Measurements from ENCODE around the gene HS2ST1.

DNA sequence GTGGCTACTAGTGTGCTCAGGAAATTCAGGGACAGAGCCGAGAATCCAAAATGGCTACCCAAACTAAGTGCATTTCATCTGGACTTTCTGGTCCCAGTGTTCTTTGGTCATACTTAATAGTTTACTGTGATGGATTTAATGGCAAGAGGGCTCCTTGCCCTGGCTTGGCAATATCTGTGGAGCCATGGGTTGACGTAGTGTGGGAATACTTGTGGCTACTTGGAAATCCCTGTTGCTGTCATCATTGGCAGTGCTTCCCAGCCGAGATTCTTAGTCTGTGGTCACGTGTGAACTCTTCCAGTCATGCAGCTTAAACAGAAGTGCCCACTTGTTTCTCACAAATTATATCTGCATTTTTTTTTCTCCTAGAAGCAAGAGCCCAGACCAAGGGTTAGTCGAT lies 198.9 kb downstream of the HS2ST1 start:
- TF ChIP-seq CTCF (IDR thresholded peaks at IDR 0.05) (no peak), POLR2AphosphoS5 (IDR thresholded peaks at IDR 0.05; ENCODE audit: insufficient read depth in 1 of 2, low read depth in 1 of 2) (no peak), POLR2A (IDR thresholded peaks at IDR 0.05) (no peak)

Data from vagina (tissue), 2 donors.